Measurements from ENCODE around the gene NUBPL.

GRCh38 chr14:31855262-31855661, 294.1 kb downstream of the NUBPL start:
- TF ChIP-seq EZH2phosphoT487 (IDR thresholded peaks at IDR 0.05; ENCODE audit: low read length) (no peak), CTCF (IDR thresholded peaks at IDR 0.05; ENCODE audit: low read length) (no peak)

All from MM.1S (cell line).